RWPE1 (cell line): ENCODE data around the gene DTYMK.
A peak's percentile ranks its signal among the peaks of the same experiment; 100 is the strongest.

ENCODE experiments used
- CTCF ChIA-PET: fragments of 350-600 bp; sonication (Branson Sonifier 250); formaldehyde crosslinking; extraction: SDS; loops from one replicate; lab custom pipeline; 2021; lab: Yijun Ruan, JAX
- POLR2A ChIA-PET: fragments of 400-600 bp; formaldehyde crosslinking; extraction: SDS; loops from one replicate; lab custom pipeline; 2020; ENCODE audit warnings: antibody characterized with exemption; ENCODE audit not compliant: low non-redundant PET; lab: Yijun Ruan, JAX
- DNase-seq: peaks from one replicate; pipeline ENCODE4 v3.0.0; 2012; ENCODE audit warnings: low spot score
- H3K27ac ChIP-seq: fragments of 450-650 bp; 2 replicates; pipeline ENCODE4 v1.5.1; 2017
- TF ChIP-seq, protein P1 (sequence below): fragments of 450-650 bp; conservative IDR thresholded peaks from 2 replicates; pipeline ENCODE4 v1.5.1; 2017; ENCODE audit warnings: low read depth, mild to moderate bottlenecking

The DTYMK gene

GRCh38 chr2:241660593-241661213 lies 25.9 kb downstream of the DTYMK start:
- H3K27ac ChIP-seq: no peak overlapping the region; the same call in 1 of the 2 replicates
- TF ChIP-seq, protein P1, sequence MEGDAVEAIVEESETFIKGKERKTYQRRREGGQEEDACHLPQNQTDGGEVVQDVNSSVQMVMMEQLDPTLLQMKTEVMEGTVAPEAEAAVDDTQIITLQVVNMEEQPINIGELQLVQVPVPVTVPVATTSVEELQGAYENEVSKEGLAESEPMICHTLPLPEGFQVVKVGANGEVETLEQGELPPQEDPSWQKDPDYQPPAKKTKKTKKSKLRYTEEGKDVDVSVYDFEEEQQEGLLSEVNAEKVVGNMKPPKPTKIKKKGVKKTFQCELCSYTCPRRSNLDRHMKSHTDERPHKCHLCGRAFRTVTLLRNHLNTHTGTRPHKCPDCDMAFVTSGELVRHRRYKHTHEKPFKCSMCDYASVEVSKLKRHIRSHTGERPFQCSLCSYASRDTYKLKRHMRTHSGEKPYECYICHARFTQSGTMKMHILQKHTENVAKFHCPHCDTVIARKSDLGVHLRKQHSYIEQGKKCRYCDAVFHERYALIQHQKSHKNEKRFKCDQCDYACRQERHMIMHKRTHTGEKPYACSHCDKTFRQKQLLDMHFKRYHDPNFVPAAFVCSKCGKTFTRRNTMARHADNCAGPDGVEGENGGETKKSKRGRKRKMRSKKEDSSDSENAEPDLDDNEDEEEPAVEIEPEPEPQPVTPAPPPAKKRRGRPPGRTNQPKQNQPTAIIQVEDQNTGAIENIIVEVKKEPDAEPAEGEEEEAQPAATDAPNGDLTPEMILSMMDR: no peak
- CTCF ChIA-PET: interaction anchor here (0.7 kb wide), 1 partner anchor 35 kb away, joined by 3 read pairs; no protein-coding TSS in a partner anchor
- POLR2A ChIA-PET: no interaction called here
- DNase-seq: no peak

GRCh38 chr2:241659150-241659739 lies 27.4 kb downstream of the DTYMK start:
- POLR2A ChIA-PET: no interaction called here
- CTCF ChIA-PET: interaction anchor here (0.5 to 1.1 kb wide), 9 partner anchors 9 to 1065 kb away, joined by 3 to 4 read pairs (median 3); no protein-coding TSS in a partner anchor
- TF ChIP-seq, protein P1: peak; percentile 74
- peak; percentile 44 for DNase-seq
- H3K27ac ChIP-seq: peak overlapping the region; percentile 29

- DNase-seq: no peak
- H3K27ac ChIP-seq: peak overlapping the region; percentile 29
- POLR2A ChIA-PET: no interaction called here
- TF ChIP-seq, protein P1: no peak
- CTCF ChIA-PET: interaction anchor here (0.5 to 1.1 kb wide), 5 partner anchors 9 to 128 kb away, joined by 3 to 5 read pairs (median 3); no protein-coding TSS in a partner anchor
These were observed 28.3 kb downstream of the DTYMK start for GRCh38 chr2:241658296-241658695.

- ChIA-PET CTCF (interaction anchor here (1.1 kb wide), 1 partner anchor 48 kb away, joined by 3 read pairs; no protein-coding TSS in a partner anchor), POLR2A (no interaction called here)
- DNase-seq: no peak
- peak overlapping the region; percentile 29; the same call in 1 of the 2 replicates for H3K27ac ChIP-seq
- TF ChIP-seq, protein P1: no peak
These were observed 28.8 kb downstream of the DTYMK start for GRCh38 chr2:241657786-241658254.

DNA sequence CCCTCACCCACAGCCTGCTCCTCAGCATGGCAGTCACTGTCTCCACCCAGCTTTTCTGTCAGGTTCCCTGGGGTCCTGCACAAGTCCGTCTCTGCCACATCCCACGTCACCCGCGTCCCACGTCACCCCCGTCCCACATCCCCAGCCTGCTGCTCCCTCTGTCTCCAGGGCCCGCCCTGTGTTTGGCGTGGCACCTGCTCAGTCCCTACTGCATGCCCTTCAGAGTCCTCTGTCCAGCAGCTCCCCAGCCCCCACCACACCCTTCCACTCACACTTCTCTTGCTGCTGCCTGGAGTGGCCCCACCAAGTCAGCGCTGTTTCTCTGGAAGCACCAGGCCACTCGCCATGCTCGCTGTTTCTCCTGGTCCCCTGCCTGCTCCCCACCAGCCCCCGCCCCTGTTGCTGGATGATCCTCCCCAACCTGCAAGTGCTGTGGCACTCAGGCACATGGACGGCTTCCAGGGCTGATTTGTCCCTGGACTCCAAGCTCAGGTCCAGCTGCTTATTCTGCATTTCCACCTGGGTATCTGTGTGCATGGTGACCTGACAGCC lies 30.3 kb downstream of the DTYMK start:
- no peak for DNase-seq
- 0 out of 2 replicates have a peak overlapping the region, but pooled peaks have one; percentile 3 for H3K27ac ChIP-seq
- ChIA-PET CTCF (interaction anchor here (0.8 kb wide), 1 partner anchor 82 kb away, joined by 3 read pairs; no protein-coding TSS in a partner anchor), POLR2A (interaction anchor here (0.7 kb wide), 1 partner anchor 276 kb away, joined by 3 read pairs; no protein-coding TSS in a partner anchor)
- TF ChIP-seq, protein P1: no peak
